GM18519 (cell line): ENCODE measurements around the gene SMIM22.
A peak's percentile ranks its signal among the peaks of the same experiment; 100 is the strongest.
"Not testable (repeated sequence)": the region's sequence is repeated elsewhere in the genome, so short reads cannot be mapped to it uniquely, and the experiment has no call there.

Source experiments
- ATAC-seq: cut with Tn5 transposase; IDR thresholded peaks from one replicate; pipeline ENCODE4 v1.9.1; 2021; ENCODE audit warnings: mild to moderate bottlenecking, moderate library complexity; ENCODE audit not compliant: unreplicated experiment, low FRiP score

The SMIM22 gene

GRCh38 chr16:4768549-4769305 is 26.4 kb upstream of the SMIM22 start:
- ATAC-seq = peak; percentile 44

- ATAC-seq = no peak
Observed at GRCh38 chr16:4769306-4769638, 25.9 kb upstream of the SMIM22 start.

GRCh38 chr16:4771646-4772045 is 23.5 kb upstream of the SMIM22 start:
- no peak for ATAC-seq

- ATAC-seq = no peak
Observed at GRCh38 chr16:4772351-4772750, 22.8 kb upstream of the SMIM22 start.

- ATAC-seq = no peak
Observed at GRCh38 chr16:4775005-4775404, 20.2 kb upstream of the SMIM22 start.

GRCh38 chr16:4776141-4776705 is 18.9 kb upstream of the SMIM22 start:
- ATAC-seq = no peak

GRCh38 chr16:4777339-4778049 is 17.7 kb upstream of the SMIM22 start:
- ATAC-seq = no peak

GRCh38 chr16:4778050-4778392 is 17.1 kb upstream of the SMIM22 start:
- ATAC-seq = no peak

- no peak for ATAC-seq
Observed at GRCh38 chr16:4780235-4780634, 14.9 kb upstream of the SMIM22 start.

GRCh38 chr16:4783251-4783950 is 11.8 kb upstream of the SMIM22 start:
- no peak for ATAC-seq

GRCh38 chr16:4783951-4784336 is 11.2 kb upstream of the SMIM22 start:
- ATAC-seq = no peak

GRCh38 chr16:4784444-4784987 is 10.7 kb upstream of the SMIM22 start:
- ATAC-seq = not testable (repeated sequence)

GRCh38 chr16:4785758-4786433 is 9.3 kb upstream of the SMIM22 start:
- ATAC-seq = no peak

- no peak for ATAC-seq
Observed at GRCh38 chr16:4787068-4787467, 8.1 kb upstream of the SMIM22 start.

- ATAC-seq = no peak
Observed at GRCh38 chr16:4787627-4788482, 7.3 kb upstream of the SMIM22 start, which contains the start of gene SEPTIN12. TSS of gene SEPTIN12 (minus strand) at chr16:4788345. CDS start at chr16:4787645, 700 bp downstream.

GRCh38 chr16:4788489-4788889 is 6.7 kb upstream of the SMIM22 start:
- ATAC-seq = no peak

- ATAC-seq = no peak
Observed at GRCh38 chr16:4788910-4789309, 6.3 kb upstream of the SMIM22 start.

GRCh38 chr16:4790261-4790660 is 4.9 kb upstream of the SMIM22 start:
- no peak for ATAC-seq

GRCh38 chr16:4790871-4791270 is 4.3 kb upstream of the SMIM22 start:
- no peak for ATAC-seq
